GM19193 (cell line): ENCODE measurements around the gene PRR19.

Experiments
- POLR2A ChIP-seq: IDR thresholded peaks from 4 replicates; pipeline ENCODE4 v1.6.1; 2011; ENCODE audit not compliant: insufficient read depth, insufficient read length; ENCODE audit errors: extremely low read depth

Gene PRR19

DNA sequence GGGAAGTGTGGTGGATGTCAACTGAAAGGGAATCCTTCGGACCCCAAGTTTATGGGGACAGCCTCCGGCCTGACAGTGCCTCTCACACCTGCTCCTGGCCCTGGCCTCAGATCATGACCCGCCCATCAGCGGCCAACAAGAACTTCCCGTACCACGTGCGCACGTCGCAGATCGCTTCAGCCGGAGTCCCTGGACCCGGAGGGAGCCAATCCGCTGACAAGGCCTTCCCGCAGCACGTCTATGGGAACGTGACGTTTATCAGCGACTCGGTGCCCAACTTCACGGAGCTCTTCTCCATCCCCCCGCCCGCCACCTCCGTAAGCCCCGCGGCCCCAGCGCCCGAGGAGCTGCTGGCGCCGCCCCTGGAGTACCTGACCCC, 21.5 kb downstream of the PRR19 start:
- no peak for TF ChIP-seq POLR2A

DNA sequence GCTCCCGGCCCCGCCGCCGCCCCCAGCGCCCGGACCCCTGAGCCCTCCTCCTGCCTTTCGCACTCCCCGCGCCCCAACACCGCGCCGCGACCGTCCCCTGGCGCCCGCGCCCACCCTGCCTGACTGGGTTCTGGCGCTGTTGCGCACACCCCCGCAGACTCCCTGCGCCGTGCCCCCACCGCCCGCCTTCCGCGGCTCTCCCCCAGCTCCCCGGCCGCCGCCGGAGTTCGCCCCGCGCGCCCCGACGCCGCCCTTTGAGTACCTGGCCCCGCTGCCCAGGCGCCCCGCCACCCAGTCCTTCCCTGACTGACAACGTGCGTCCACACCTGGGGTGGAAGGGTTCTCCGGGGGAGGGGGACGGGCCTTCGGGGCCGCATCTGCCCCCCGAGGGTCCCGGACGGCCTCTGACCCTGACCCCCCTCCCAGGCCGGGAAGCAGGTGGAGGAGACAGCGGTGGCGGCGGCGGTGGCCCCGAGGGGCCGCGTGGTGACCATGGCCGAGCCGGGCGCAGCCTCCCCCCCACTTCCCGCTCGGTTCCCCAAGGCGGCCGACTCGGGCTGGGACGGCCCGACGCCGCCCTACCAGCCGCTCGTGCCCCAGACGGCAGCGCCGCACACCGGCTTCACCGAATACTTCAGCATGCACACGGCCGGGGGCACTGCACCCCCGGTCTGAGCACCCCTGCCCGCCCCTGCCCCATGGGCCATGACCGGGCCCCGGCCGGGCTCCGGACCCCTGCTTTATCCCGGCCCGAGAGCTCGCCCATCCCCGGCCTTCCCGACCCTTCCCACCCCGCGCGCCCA, 22.1 kb downstream of the PRR19 start:
- no peak for TF ChIP-seq POLR2A

DNA sequence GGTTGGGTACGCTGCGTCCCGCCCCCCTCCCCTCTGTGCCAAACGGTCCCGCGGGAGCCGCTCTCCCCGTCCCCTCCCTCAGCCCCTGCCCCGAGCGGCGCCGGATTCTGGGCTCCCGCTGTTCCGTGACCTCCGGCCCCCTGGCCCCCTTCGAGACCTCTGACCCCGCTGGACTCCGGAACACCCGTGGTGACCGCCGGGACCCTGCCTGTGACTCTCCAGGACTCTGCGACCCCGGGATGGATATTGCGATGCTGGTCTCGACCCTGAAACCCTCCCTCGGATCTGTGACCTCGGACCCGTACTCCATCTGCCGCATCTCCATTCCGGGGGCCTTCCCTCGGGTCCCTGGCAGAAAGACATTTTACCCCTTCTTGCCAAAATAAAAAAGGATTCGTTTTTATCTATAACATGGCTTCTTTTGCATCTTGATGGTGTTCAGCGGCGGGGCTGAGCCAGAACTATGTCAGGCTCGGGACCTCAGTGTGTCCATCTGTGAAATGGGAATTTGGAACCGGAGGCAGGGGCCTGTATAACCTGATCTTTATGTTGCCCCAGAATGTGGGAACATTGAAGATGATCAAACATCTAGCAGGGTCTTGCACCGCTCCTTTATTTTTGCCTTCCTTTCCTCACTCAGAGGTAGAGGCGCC, 22.8 kb downstream of the PRR19 start:
- TF ChIP-seq POLR2A: no peak

DNA sequence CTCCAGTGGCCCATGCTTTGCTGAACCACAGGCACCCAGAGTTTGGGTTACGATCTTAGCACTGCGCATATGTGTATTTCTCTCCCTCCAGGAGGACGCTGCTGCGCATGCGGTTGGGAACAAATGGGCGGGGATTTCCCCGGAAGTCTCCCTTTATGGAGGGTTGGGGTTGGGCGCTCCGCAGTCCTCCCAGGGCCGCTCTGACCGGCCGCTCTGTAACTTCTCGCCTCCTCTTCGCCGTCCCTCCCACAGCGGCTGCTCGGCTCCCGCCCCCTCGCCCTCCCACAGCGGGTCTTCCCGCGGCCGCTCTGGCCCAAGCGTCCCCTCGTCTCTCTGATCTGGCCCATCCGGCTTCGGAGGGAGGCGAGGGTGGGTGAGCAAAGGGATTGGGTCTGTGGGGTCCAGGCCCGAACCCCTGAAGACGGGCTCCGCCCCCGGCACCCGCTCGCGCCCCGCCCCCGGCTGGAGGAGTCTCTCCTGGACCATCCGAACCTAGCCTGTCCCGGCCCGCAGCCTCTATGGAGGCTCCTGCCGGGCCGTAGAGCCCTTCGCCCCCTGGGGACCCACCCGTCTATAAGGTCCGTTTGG, 23.5 kb downstream of the PRR19 start, which contains the start of gene MEGF8:
Gene MEGF8 (plus strand): TSS at position 328 of the 588 bp plus-strand sequence. CDS start 609 bp downstream, outside the sequence.
- TF ChIP-seq POLR2A: peak; percentile 75

DNA sequence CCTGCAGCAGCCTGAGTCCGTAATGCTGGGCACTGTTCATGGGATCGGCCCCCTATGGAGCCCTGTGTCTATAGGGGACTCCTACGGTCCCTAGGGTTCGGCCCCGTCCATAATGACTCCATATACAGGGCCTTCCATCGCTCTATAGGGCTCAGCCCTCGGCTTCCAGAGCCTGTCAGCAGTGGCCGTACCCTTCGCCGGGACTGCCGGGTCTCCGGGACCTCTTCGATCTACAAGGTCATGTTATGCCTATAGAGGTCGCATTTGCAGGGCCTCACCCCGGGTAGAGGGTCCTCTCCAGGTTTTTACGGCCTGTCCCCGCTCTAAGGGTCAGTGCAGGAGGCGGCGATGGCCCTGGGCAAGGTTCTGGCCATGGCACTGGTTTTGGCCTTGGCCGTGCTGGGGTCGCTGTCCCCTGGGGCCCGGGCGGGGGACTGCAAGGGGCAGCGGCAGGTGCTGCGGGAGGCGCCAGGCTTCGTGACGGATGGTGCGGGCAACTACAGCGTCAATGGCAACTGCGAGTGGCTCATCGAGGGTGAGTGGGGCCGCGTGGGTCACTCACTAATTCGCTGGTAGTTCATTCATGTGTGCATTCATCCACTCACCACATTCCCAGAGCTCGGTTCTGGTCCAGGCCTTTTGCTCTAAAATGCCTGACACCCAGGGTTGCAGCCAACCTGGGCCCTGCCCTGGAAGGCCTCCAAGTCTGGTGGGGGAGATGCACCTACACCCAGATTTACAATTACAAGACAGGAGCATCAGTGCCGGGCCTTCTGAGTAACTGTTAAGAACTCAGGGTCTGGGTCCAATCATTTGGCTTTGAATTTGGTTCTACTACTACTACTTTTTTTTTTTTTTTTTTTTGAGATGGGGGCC, 24.2 kb downstream of the PRR19 start:
- TF ChIP-seq POLR2A: no peak

DNA sequence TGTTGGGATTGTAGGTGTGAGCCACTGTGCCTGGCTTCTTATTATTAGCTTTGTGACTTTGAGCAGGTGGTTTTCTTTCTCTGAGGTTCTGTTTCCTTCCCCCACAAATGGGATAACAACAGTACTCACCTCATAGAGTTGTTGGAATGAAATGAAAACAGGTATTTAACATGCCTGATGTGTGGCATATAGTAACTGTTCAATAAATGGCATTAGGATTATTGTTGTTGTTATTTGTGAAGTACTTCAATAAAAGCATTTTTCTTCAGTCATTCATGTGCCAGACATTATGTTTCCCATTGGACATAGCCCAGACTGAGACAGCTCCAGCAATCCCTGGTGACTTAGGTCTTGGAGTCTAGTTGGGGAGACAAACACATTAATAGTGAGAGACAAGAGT, 25.0 kb downstream of the PRR19 start:
- no peak for TF ChIP-seq POLR2A

DNA sequence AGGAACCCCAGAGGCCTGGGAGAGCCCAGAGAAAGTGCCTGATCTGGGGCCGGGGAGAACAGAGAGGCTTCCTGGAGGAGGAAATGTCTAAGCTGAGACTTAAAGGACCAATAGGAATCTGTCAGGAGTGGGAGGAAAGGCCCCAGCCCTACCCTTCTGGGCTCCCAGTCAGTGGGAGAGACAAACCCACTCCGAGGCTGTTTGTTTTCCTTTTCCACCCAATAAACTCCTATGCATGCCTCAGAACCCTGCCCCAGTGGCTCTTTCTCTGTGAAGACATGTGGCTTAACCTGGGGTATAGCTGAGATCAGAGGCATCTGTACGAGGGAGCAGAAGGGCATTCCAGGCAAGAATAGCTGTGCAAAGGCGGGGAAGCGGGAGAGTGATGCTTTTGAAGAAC, 25.4 kb downstream of the PRR19 start:
- TF ChIP-seq POLR2A: no peak

DNA sequence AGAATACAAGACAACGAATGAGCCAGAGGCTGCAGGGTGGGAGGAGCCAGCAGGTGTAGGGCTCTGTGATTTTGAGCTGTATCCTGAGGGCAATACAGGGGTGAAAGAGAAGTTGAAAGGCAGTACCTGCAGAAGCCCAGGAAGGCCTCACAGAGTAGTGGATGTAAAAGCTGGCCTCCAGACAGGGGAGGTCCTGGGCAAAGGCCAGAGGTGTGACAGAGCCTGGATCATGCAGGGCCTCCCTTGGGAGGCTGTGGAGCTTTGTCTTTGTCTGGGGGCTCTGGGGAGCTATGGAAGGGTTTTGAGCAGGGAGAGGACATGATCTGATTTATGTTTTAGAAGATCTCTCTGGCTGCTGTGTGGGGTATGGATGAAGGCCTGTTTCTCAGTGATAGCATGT, 26.2 kb downstream of the PRR19 start:
- no peak for TF ChIP-seq POLR2A

DNA sequence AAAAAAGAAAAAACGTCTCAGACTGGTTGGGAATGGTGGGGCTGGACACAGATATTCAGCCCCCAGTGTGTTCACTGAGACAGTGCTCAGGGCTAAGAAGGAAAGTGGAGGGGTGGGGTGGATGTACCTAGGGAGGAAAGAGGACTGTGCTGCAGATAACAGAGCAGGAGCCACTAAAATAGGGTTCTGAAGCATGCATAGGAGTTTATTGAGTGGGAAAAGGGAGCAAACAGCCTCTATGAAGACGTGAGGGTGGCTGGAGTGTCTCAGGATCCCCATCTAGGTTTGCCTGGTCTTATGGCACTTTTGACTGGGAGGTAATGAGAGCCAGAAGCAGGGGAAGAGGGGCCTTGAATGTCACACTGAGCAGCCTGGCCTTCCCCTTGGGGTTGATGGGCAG, 26.9 kb downstream of the PRR19 start:
- TF ChIP-seq POLR2A: no peak

DNA sequence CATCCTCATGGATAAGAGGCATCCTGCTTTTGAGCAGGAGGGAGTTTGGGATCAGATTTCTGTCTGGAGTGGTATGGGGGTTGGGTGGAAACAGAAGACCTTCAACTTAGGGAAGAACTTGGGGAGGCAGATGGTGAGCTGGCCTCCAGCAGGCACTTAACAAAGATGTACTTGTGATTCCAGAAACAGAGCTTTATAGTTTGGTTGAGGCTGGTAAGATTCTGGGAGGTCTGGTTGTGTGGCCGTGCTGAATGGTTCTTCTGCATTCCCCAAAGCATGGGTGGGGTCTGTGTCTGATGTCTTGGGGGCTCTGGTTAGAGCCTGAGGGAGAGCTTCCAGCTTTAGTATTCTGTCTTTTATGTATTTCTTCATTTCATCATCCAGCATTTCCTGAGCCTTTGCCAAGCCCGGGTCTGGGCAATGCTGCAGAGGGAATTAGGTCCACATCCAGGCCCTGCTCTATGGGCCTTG, 28.3 kb downstream of the PRR19 start:
- TF ChIP-seq POLR2A: no peak

DNA sequence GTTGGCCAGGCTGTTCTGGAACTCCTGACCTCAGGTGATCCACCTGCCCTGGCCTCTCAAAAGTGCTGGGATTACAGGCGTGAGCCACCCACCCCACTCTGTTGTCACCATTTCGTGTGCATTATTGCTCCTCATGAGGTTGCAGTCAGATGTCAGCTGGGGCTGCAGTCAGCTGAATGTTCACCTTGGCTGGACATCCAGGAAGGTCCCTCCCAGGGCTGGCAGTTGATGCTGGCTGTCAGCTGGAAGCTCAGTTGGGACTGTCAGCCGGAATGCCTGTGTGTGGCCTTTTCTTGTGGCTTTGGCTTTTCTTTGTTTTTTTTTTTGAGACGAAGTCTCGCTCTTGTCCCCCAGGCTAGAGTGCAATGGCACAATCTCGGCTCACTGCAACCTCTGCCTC, 30.1 kb downstream of the PRR19 start:
- no peak for TF ChIP-seq POLR2A

DNA sequence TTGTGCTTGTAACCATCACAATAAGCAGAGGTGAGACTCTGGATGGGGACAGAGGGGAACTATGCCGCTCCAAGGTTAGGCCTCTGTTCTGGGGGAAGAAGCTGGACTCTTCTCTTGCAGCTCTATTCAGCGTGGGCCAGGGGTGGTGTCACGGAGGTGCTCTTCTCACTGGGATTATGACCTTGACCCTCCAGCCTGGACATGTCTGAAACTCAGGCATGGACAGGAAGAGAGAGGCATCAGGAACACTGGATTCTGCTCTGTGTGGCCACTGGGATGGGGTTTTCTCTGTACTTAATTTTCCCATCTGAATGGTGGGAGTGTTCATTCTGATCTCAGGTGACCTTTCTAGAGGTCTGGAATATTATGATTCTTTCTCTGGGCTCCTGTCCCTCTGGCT, 31.1 kb downstream of the PRR19 start:
- TF ChIP-seq POLR2A: no peak

DNA sequence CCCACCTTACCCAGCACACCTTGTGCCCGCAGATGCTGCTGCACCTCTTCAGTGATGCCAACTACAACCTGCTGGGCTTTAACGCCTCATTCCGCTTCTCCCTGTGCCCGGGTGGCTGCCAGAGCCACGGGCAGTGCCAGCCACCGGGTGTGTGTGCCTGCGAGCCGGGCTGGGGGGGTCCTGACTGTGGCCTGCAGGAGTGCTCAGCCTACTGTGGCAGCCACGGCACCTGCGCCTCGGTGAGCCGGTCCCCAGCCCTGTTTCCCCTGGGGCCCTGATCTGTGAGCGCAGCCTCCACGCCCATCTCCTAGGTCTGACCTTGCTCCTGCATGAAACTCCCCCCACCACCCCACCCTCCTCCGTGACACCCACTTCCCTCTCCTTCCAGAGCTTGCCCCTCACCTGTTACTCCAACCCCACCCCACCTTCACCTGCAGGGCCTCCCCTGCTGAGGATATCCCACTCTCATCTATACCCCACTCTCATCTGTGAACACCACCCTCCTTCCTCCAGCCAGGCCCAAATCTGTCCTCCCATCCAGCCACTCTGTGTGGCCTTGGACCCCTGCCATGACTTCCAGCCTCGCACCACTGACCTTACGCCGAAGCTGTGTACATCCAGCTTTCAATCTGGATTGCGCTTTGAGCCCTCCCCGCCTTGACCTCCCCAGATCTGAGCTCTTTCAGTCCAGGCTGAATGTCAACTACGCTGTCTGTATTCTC, 32.2 kb downstream of the PRR19 start:
- TF ChIP-seq POLR2A: no peak

DNA sequence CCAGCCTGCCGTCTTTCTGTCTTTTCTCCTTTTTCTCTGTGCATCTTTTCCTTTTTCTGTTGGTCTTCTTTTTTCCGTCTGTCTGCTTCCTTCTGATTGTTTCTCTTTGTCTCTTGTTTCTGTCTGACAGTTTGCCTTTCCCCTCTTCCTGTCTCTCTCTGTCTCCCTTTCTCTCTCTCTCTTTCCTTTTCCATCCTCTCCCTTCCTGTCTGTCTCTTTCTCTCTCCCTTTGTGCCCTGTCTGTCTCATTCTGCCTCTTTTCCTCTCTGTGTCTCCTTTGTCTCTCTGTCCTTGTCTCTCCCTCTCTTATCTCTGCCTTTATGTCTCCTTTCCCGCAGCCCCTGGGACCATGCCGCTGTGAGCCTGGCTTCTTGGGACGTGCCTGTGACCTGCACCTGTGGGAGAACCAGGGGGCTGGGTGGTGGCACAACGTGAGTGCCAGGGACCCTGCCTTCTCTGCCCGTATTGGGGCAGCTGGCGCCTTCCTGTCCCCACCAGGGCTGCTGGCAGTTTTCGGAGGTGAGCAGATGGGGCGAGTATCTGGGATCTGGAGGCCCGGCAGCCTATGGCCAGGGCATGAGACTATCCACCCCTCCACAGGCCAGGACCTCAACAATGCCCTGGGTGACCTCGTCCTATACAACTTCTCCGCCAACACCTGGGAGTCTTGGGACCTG, 32.9 kb downstream of the PRR19 start:
- TF ChIP-seq POLR2A: no peak
